Right ventricle myocardium inferior (tissue), 1 donor: Measurements from ENCODE around the gene TREML2. TPM values are rescaled to one million over a fixed set of nuclear protein-coding genes. Genes with fewer than 3 reads are reported as not detected.

ENCODE experiments used
- ATAC-seq: fragments of 200-7000 bp; cut with Tn5 transposase; one replicate; pipeline ENCODE4 v1.9.1; 2020; ENCODE audit warnings: mild to moderate bottlenecking, moderate library complexity
- DNase-seq: peaks from one replicate; pipeline ENCODE4 v3.0.0; 2021; ENCODE audit errors: missing footprints
- intact Hi-C: fragments of 100-400 bp; cut with DNase I; formaldehyde crosslinking; loops from one replicate; pipeline ENCODE4 v1.11.0; 2022
- total RNA-seq: library from RNA; stranded (reverse); fragmentation: NEBNext Ultra II Directional; extraction: Animal tissue kit (Norgen Biotek cat#: 25700); gene quantifications from one replicate; pipeline ENCODE4 v1.2.1, GENCODE V29; 2021
- donor health status: DM: no; HTN: yes; CAD: no; lungs with severe emphysema.

The TREML2 gene
- total RNA-seq, 1 donor from 2014 or later, result 0.11 TPM

- intact Hi-C loops, result no loop called here
- ATAC-seq (no peak), DNase-seq (no peak)
These were observed 16.2 kb downstream of the TREML2 start for GRCh38 chr6:41184761-41185160.

- intact Hi-C loops, result no loop called here
These were observed 18.6 kb downstream of the TREML2 start for GRCh38 chr6:41182069-41183034.

GRCh38 chr6:41181566-41181965 is 19.4 kb downstream of the TREML2 start:
- DNase-seq (no peak), ATAC-seq (no peak)
- intact Hi-C loops, result no loop called here

More at GRCh38 chr6:41182069-41183034, 18.6 kb downstream of the TREML2 start:
- ATAC-seq (peak; percentile 67), DNase-seq (no peak)

GRCh38 chr6:41179163-41179562 is 21.8 kb downstream of the TREML2 start:
- ATAC-seq, result no peak
- intact Hi-C loops, result no loop called here
- DNase-seq, result no peak

GRCh38 chr6:41177695-41178094 is 23.3 kb downstream of the TREML2 start:
- no peak for DNase-seq
- ATAC-seq, result no peak
- intact Hi-C loops, result no loop called here

GRCh38 chr6:41177287-41177686 is 23.7 kb downstream of the TREML2 start:
- ATAC-seq (no peak), DNase-seq (no peak)
- intact Hi-C loops, result no loop called here

- DNase-seq (no peak), ATAC-seq (no peak)
- intact Hi-C loops, result no loop called here
These were observed 24.8 kb downstream of the TREML2 start for GRCh38 chr6:41176189-41176588.

GRCh38 chr6:41175084-41175483 is 25.9 kb downstream of the TREML2 start:
- intact Hi-C loops, result no loop called here
- no peak for DNase-seq
- no peak for ATAC-seq

GRCh38 chr6:41174610-41175009 is 26.3 kb downstream of the TREML2 start:
- intact Hi-C loops, result no loop called here
- ATAC-seq, result no peak
- no peak for DNase-seq

- DNase-seq, result no peak
- no peak for ATAC-seq
- intact Hi-C loops, result no loop called here
These were observed 29.0 kb downstream of the TREML2 start for GRCh38 chr6:41171908-41172307.

- intact Hi-C loops, result no loop called here
- no peak for DNase-seq
- ATAC-seq, result no peak
These were observed 30.3 kb downstream of the TREML2 start for GRCh38 chr6:41170547-41171160.

GRCh38 chr6:41167173-41167963 is 33.6 kb downstream of the TREML2 start:
- intact Hi-C loops, result no loop called here
- ATAC-seq (no peak), DNase-seq (no peak)

- no peak for ATAC-seq
- DNase-seq, result no peak
- intact Hi-C loops, result no loop called here
These were observed 36.3 kb downstream of the TREML2 start for GRCh38 chr6:41164551-41165120.

- intact Hi-C loops, result no loop called here
- DNase-seq (no peak), ATAC-seq (no peak)
These were observed 37.6 kb downstream of the TREML2 start for GRCh38 chr6:41163419-41163717.

GRCh38 chr6:41162687-41163418 is 38.1 kb downstream of the TREML2 start, which contains the start of gene TREM2:
Gene TREM2, minus strand, starts transcription at chr6:41163116. Its CDS starts 34 bp downstream, at chr6:41163082.
- ATAC-seq, result no peak

GRCh38 chr6:41161851-41162552 is 38.9 kb downstream of the TREML2 start:
- no peak for ATAC-seq
- intact Hi-C loops, result no loop called here
- no peak for DNase-seq

More at GRCh38 chr6:41162687-41163418, 38.1 kb downstream of the TREML2 start, which contains the start of gene TREM2:
- intact Hi-C loops, result no loop called here
- no peak for DNase-seq

GRCh38 chr6:41161380-41161779 is 39.6 kb downstream of the TREML2 start:
- DNase-seq, result no peak
- no peak for ATAC-seq
- intact Hi-C loops, result no loop called here

- DNase-seq (no peak), ATAC-seq (no peak)
- intact Hi-C loops, result no loop called here
These were observed 40.0 kb downstream of the TREML2 start for GRCh38 chr6:41160933-41161332.
